PFSK-1 (cell line): Measurements from ENCODE around the gene RFX3. TPM values are rescaled to one million over a fixed set of nuclear protein-coding genes. Genes with fewer than 3 reads are reported as not detected.

ENCODE experiments used
- FOXP2 ChIP-seq: optimal IDR thresholded peaks from 2 replicates; pipeline ENCODE3; 2011; ENCODE audit warnings: borderline replicate concordance, control low read depth, inconsistent platforms; ENCODE audit not compliant: insufficient read depth; ENCODE audit errors: extremely low read length, extremely low read depth
- POLR2AphosphoS5 ChIP-seq: IDR thresholded peaks from 2 replicates; pipeline ENCODE4 v1.6.1; 2012; ENCODE audit warnings: low read depth, mild to moderate bottlenecking, control low read depth, low read length, moderate library complexity
- REST ChIP-seq, 2 experiments: IDR thresholded peaks; 2 replicates each; pipeline versions ENCODE4 v1.6.1 to v1.8.0; 2011 to 2012; ENCODE audit warnings: low read depth in 2 of 2, low read length in 2 of 2, control low read depth in 1 of 2, inconsistent platforms in 1 of 2, mild to moderate bottlenecking in 1 of 2, moderate library complexity in 1 of 2; ENCODE audit not compliant: insufficient read depth in 1 of 2
- SIN3A ChIP-seq: IDR thresholded peaks from 2 replicates; pipeline ENCODE4 v1.6.1; 2012; ENCODE audit warnings: mild to moderate bottlenecking, low read length, moderate library complexity, borderline replicate concordance; ENCODE audit not compliant: insufficient read depth
- TAF1 ChIP-seq: IDR thresholded peaks from 2 replicates; pipeline ENCODE4 v1.6.1; 2012; ENCODE audit warnings: low read length, control low read depth, borderline replicate concordance; ENCODE audit not compliant: insufficient read depth
- polyA plus RNA-seq: library from polyadenylated mRNA; unstranded; fragments of >200 nt; gene quantifications from one replicate; pipeline ENCODE4 v1.2.1, GENCODE V29; 2012; ENCODE audit warnings: low read depth, missing spikeins; ENCODE audit not compliant: insufficient read length

RFX3 gene
- polyA plus RNA-seq, result 3.2 TPM

- no peak for TF ChIP-seq REST (IDR thresholded peaks at IDR 0.05; ENCODE audit: insufficient read depth in 1 of 2, low read depth in 2 of 2, low read length in 2 of 2)
- TF ChIP-seq SIN3A, result peak; percentile 96
- 0 out of 2 replicates have a peak, but pooled peaks have one; percentile 20 for TF ChIP-seq TAF1
These were observed at the start of gene RFX3 for GRCh38 chr9:3525836-3526164. RFX3 (minus strand) TSS chr9:3526001; CDS start chr9:3395588, 130,413 bp downstream.

DNA sequence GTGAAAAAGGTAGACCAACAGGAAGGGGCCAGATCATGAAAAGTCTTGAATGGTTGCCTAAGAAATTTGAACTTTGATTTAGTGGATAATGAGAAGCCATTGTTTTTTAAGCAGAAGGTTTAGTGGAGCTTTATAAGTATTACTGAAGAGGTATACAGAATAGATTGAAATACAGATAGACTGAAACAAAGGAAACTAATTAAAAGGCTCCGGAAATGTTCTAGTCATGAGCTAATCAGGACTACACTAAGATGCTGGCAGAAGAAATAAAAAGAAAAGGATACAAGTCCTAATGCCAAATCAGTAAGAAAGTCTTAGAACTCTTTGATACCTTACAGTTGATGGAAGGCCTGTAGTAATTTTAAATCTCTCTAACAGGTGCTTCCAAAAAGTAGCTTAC, 45.7 kb upstream of the RFX3 start:
- TF ChIP-seq FOXP2 (no peak), POLR2AphosphoS5 (no peak), REST (IDR thresholded peaks at IDR 0.05; ENCODE audit: insufficient read depth in 1 of 2, low read depth in 2 of 2, low read length in 2 of 2) (no peak), TAF1 (no peak), SIN3A (no peak)

DNA sequence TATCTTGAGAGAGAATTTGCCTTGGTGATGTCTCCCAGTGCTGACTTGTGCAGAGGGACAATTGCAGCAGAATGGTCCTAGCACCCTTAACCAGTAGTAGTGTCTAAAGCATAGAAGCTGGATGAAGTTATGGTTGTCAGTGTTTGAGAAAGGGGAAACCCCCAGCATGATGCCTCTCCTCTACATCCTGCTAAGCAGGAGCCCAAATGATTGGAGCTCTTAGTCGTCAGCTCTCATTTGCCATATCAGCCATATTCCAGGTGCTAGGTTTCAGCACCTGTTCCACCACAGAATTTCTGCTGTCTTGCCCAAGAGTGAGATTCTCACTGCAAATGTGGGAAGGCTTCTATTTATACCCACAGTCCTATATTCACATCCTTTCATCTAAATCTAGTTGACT, 43.7 kb upstream of the RFX3 start:
- TF ChIP-seq POLR2AphosphoS5 (no peak), REST (IDR thresholded peaks at IDR 0.05; ENCODE audit: insufficient read depth in 1 of 2, low read depth in 2 of 2, low read length in 2 of 2) (no peak), FOXP2 (no peak), TAF1 (no peak), SIN3A (no peak)

- no peak for TF ChIP-seq REST (IDR thresholded peaks at IDR 0.05; ENCODE audit: insufficient read depth in 1 of 2, low read depth in 2 of 2, low read length in 2 of 2)
- TF ChIP-seq POLR2AphosphoS5, result no peak
These were observed 42.2 kb upstream of the RFX3 start for GRCh38 chr9:3567988-3568387.

- TF ChIP-seq POLR2AphosphoS5, result no peak
- no peak for TF ChIP-seq SIN3A
- no peak for TF ChIP-seq TAF1
- TF ChIP-seq FOXP2, result no peak
- no peak for TF ChIP-seq REST (IDR thresholded peaks at IDR 0.05; ENCODE audit: insufficient read depth in 1 of 2, low read depth in 2 of 2, low read length in 2 of 2)
These were observed 27.4 kb upstream of the RFX3 start for GRCh38 chr9:3553076-3553765.
